Inflammatory macrophage treated with lipopolysaccharide for 4 hours (primary cell): ENCODE data around the gene SOX8.

Experiments
- DNase-seq: peaks from one replicate; pipeline ENCODE4 v3.0.0-alpha.2; 2020

The SOX8 gene

GRCh38 chr16:974611-975261 lies 6.8 kb upstream of the SOX8 start:
- DNase-seq, result no peak

- no peak for DNase-seq
Observed at GRCh38 chr16:975291-975690, 6.3 kb upstream of the SOX8 start.

- DNase-seq, result no peak
Observed at GRCh38 chr16:976389-976931, 5.1 kb upstream of the SOX8 start.

GRCh38 chr16:977081-977701 lies 4.4 kb upstream of the SOX8 start:
- no peak for DNase-seq

- no peak for DNase-seq
Observed at GRCh38 chr16:977896-978295, 3.7 kb upstream of the SOX8 start.

- no peak for DNase-seq
Observed at GRCh38 chr16:978403-978802, 3.2 kb upstream of the SOX8 start.

- no peak for DNase-seq
Observed at GRCh38 chr16:979147-979546, 2.4 kb upstream of the SOX8 start.

- no peak for DNase-seq
Observed at GRCh38 chr16:979859-980594, 1.5 kb upstream of the SOX8 start.

GRCh38 chr16:980595-980854 lies 1.0 kb upstream of the SOX8 start:
- peak; percentile 1 for DNase-seq

GRCh38 chr16:982145-983043 lies 824 bp downstream of the SOX8 start:
- DNase-seq, result no peak

- no peak for DNase-seq
Observed at GRCh38 chr16:983044-984030, 1.8 kb downstream of the SOX8 start.

- no peak for DNase-seq
Observed at GRCh38 chr16:984121-984694, 2.6 kb downstream of the SOX8 start.

GRCh38 chr16:984736-985636 lies 3.4 kb downstream of the SOX8 start:
- no peak for DNase-seq

- DNase-seq, result no peak
Observed at GRCh38 chr16:985646-986400, 4.3 kb downstream of the SOX8 start.

- no peak for DNase-seq
Observed at GRCh38 chr16:986411-986810, 4.8 kb downstream of the SOX8 start.

GRCh38 chr16:986925-987582 lies 5.5 kb downstream of the SOX8 start:
- no peak for DNase-seq

GRCh38 chr16:987906-988305 lies 6.3 kb downstream of the SOX8 start:
- DNase-seq, result no peak

GRCh38 chr16:988471-989353 lies 7.1 kb downstream of the SOX8 start:
- peak; percentile 13 for DNase-seq
